HepG2 (cell line): ENCODE data around the gene CPT1B. TPM values are rescaled to one million over a fixed set of nuclear protein-coding genes. Genes with fewer than 3 reads are reported as not detected.
A peak's percentile ranks its signal among the peaks of the same experiment; 100 is the strongest.

Experiments used
- ADNP ChIP-seq: sonication (generic); formaldehyde crosslinking; IDR thresholded peaks from 2 replicates; pipeline ENCODE4 v1.4.0; 2020; ENCODE audit warnings: missing genetic modification reagents
- BRCA1 ChIP-seq: sonication (generic); formaldehyde crosslinking; IDR thresholded peaks from 2 replicates; pipeline ENCODE4 v1.4.0; 2020; ENCODE audit warnings: missing genetic modification reagents
- EP300 ChIP-seq, 3 experiments: sonication (generic) in 1 of 3; formaldehyde crosslinking in 1 of 3; IDR thresholded peaks; 2 replicates each; pipeline versions ENCODE4 v1.5.1 to v1.6.1; 2011 to 2020; ENCODE audit warnings: low read depth in 2 of 3, low read length in 2 of 3, borderline replicate concordance in 1 of 3, improper control_type of control experiment in 1 of 3, mild to moderate bottlenecking in 1 of 3, missing genetic modification reagents in 1 of 3, moderate library complexity in 1 of 3
- IKZF4 ChIP-seq: sonication (generic); formaldehyde crosslinking; IDR thresholded peaks from 2 replicates; pipeline ENCODE4 v1.5.1; 2020; ENCODE audit warnings: borderline replicate concordance, mild to moderate bottlenecking, low read depth, missing genetic modification reagents; ENCODE audit errors: not compliant biosample characterization
- NR2C2 ChIP-seq: sonication (generic); formaldehyde crosslinking; IDR thresholded peaks from 2 replicates; pipeline ENCODE4 v1.4.0; 2020; ENCODE audit warnings: missing genetic modification reagents, mild to moderate bottlenecking, moderate library complexity, borderline replicate concordance
- NRL ChIP-seq: sonication (generic); formaldehyde crosslinking; IDR thresholded peaks from 2 replicates; pipeline ENCODE4 v1.5.0; 2020; ENCODE audit warnings: missing genetic modification reagents, mild to moderate bottlenecking, moderate library complexity, borderline replicate concordance
- RARG ChIP-seq: sonication (generic); formaldehyde crosslinking; IDR thresholded peaks from 2 replicates; pipeline ENCODE4 v1.4.0; 2020; ENCODE audit warnings: low read depth, mild to moderate bottlenecking, missing genetic modification reagents
- TAF1 ChIP-seq: sonication (generic); formaldehyde crosslinking; IDR thresholded peaks from 2 replicates; pipeline ENCODE4 v1.4.0; 2020; ENCODE audit warnings: missing genetic modification reagents
- YY1 ChIP-seq: IDR thresholded peaks from 2 replicates; pipeline ENCODE4 v1.6.1; 2011; ENCODE audit warnings: low read length, low read depth, moderate library complexity, mild to moderate bottlenecking; ENCODE audit not compliant: insufficient read depth, insufficient replicate concordance
- ZNF264 ChIP-seq: sonication (generic); formaldehyde crosslinking; IDR thresholded peaks from 2 replicates; pipeline ENCODE4 v1.4.0; 2020; ENCODE audit warnings: missing genetic modification reagents
- ZNF331 ChIP-seq: sonication (generic); formaldehyde crosslinking; IDR thresholded peaks from 2 replicates; pipeline ENCODE4 v1.4.0; 2020; ENCODE audit warnings: missing genetic modification reagents
- ZNF510 ChIP-seq: sonication (generic); formaldehyde crosslinking; IDR thresholded peaks from 2 replicates; pipeline ENCODE4 v1.4.0; 2020; ENCODE audit warnings: low read depth, mild to moderate bottlenecking, missing genetic modification reagents
- ZNF562 ChIP-seq: sonication (generic); formaldehyde crosslinking; IDR thresholded peaks from 2 replicates; pipeline ENCODE4 v1.8.0; 2022; ENCODE audit warnings: missing genetic modification reagents, borderline replicate concordance
- ZNF572 ChIP-seq: sonication (generic); formaldehyde crosslinking; IDR thresholded peaks from 2 replicates; pipeline ENCODE4 v1.5.1; 2020; ENCODE audit warnings: mild to moderate bottlenecking, missing genetic modification reagents
- ZNF780A ChIP-seq: sonication (generic); formaldehyde crosslinking; IDR thresholded peaks from 2 replicates; pipeline ENCODE4 v1.8.0; 2022; ENCODE audit warnings: mild to moderate bottlenecking, missing genetic modification reagents, moderate library complexity
- polyA plus RNA-seq, 8 experiments: library from polyadenylated mRNA; depleted of rRNA in 3 of 8; stranded (reverse) in 7 of 8; unstranded in 1 of 8; fragments of >200 nt; fragmentation: Illumina TruSeq in 4 of 8; extraction: Trizol in 4 of 8; gene quantifications; 2 replicates each; pipeline versions ENCODE4 v1.2.1 to v1.2.3, GENCODE V29; 2011 to 2016; ENCODE audit warnings: low read depth in 4 of 8, missing spikeins in 1 of 8, mixed read lengths in 1 of 8; ENCODE audit not compliant: insufficient read depth in 1 of 8
- total RNA-seq, 5 experiments: library from RNA; depleted of rRNA; stranded (reverse); fragments of >200 nt; fragmentation: Illumina TruSeq; extraction: Trizol; gene quantifications; 2 replicates each; pipeline ENCODE4 v1.2.3, GENCODE V29; 2016; ENCODE audit warnings: low read depth in 1 of 5
- TF ChIP-seq, protein P1 (sequence below): sonication (generic); formaldehyde crosslinking; IDR thresholded peaks from 2 replicates; pipeline ENCODE4 v1.8.1; 2023; ENCODE audit warnings: mild to moderate bottlenecking, inconsistent platforms, moderate library complexity, missing genetic modification reagents, borderline replicate concordance
- TF ChIP-seq, protein P2 (sequence below): sonication (generic); formaldehyde crosslinking; IDR thresholded peaks from 2 replicates; pipeline ENCODE4 v1.4.0; 2020; ENCODE audit warnings: mild to moderate bottlenecking, missing genetic modification reagents
- TF ChIP-seq, protein P3 (sequence below): IDR thresholded peaks from 2 replicates; pipeline ENCODE4 v1.6.1; 2016; ENCODE audit warnings: low read depth, borderline replicate concordance
- TF ChIP-seq, protein P4 (sequence below): sonication (generic); formaldehyde crosslinking; conservative IDR thresholded peaks from 2 replicates; pipeline ENCODE4 v1.4.0; 2020; ENCODE audit warnings: missing genetic modification reagents
- TF ChIP-seq, protein P5 (sequence below): sonication (generic); formaldehyde crosslinking; IDR thresholded peaks from 2 replicates; pipeline ENCODE4 v1.5.0; 2020; ENCODE audit warnings: mild to moderate bottlenecking, missing genetic modification reagents, moderate library complexity

CPT1B gene
- total and polyA plus RNA-seq, 2 of the 13 experiments (the other 11 are each of a cell fraction or from before 2014, with no cell fraction given), result 9.2 to 19.5 TPM

DNA sequence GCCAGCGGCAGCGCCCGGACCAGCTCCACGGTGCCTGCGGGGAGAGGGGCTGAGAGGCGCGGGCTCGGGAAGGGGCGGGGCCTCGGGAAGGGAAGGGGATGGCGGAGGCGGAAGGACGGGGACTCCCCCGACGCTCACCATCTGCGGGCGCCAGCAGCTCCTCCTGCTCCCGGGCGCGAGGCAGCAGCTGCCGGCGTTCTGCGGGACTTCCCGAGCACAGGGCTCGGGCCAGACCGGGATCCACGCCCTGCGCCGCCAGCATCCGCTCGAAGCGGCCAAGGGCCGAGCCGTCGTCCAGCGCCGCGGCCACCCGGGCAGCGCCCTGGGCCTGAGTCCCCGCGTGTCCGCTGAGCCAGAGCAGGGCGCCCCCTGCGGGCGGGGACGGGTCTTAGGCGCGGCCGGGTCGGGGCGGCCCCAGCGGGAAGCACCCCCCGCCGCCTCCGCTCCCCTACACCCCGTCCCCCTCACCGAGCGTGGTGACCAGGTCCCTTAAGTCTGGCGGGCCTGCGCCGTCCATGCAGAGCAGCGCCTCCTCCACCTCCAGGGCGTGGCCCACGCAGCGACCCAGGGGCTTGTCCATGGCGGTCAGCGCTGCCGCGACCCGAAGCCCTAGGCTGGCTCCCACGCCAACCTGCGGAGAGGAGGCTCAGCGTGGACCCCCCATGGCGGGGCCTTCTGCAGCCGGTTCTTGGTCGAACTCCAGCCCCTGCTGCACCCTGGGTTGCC is 52.0 kb downstream of the CPT1B start (continued):
- TF ChIP-seq, protein P1, sequence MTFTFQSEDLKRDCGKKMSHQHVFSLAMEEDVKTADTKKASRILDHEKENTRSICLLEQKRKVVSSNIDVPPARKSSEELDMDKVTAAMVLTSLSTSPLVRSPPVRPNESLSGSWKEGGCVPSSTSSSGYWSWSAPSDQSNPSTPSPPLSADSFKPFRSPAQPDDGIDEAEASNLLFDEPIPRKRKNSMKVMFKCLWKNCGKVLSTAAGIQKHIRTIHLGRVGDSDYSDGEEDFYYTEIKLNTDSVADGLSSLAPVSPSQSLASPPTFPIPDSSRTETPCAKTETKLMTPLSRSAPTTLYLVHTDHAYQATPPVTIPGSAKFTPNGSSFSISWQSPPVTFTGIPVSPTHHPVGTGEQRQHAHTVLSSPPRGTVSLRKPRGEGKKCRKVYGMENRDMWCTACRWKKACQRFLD (CRISPR knock-in tag), result 0 out of 2 replicates have a peak, but pooled peaks have one; percentile 47
- TF ChIP-seq ZNF780A (CRISPR knock-in tag) (peak; percentile 3; the same call in 1 of the 2 replicates), RARG (peak; percentile 88; the same call in 1 of the 2 replicates), NR2C2 (no peak), IKZF4 (CRISPR knock-in tag) (peak; percentile 21), ZNF510 (peak; percentile 61), ZNF562 (0 out of 2 replicates have a peak, but pooled peaks have one; percentile 53), TAF1 (peak; percentile 37), NRL (CRISPR knock-in tag) (peak; percentile 12; the same call in 1 of the 2 replicates), YY1 (peak; percentile 50), ZNF264 (CRISPR knock-in tag) (0 out of 2 replicates have a peak, but pooled peaks have one; percentile 35), ADNP (CRISPR knock-in tag) (peak; percentile 41; the same call in 1 of the 2 replicates), ZNF572 (0 out of 2 replicates have a peak, but pooled peaks have one; percentile 20), BRCA1 (CRISPR knock-in tag) (no peak), ZNF331 (peak; percentile 53), EP300 (IDR thresholded peaks at IDR 0.05; ENCODE audit: low read depth in 2 of 2, low read length in 2 of 2) (no peak), EP300 (CRISPR knock-in tag; IDR thresholded peaks at IDR 0.05; ENCODE audit: borderline replicate concordance) (no peak)
- TF ChIP-seq, protein P2, sequence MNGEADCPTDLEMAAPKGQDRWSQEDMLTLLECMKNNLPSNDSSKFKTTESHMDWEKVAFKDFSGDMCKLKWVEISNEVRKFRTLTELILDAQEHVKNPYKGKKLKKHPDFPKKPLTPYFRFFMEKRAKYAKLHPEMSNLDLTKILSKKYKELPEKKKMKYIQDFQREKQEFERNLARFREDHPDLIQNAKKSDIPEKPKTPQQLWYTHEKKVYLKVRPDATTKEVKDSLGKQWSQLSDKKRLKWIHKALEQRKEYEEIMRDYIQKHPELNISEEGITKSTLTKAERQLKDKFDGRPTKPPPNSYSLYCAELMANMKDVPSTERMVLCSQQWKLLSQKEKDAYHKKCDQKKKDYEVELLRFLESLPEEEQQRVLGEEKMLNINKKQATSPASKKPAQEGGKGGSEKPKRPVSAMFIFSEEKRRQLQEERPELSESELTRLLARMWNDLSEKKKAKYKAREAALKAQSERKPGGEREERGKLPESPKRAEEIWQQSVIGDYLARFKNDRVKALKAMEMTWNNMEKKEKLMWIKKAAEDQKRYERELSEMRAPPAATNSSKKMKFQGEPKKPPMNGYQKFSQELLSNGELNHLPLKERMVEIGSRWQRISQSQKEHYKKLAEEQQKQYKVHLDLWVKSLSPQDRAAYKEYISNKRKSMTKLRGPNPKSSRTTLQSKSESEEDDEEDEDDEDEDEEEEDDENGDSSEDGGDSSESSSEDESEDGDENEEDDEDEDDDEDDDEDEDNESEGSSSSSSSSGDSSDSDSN (CRISPR knock-in tag), result peak; percentile 22; the same call in 1 of the 2 replicates
- TF ChIP-seq, protein P3, sequence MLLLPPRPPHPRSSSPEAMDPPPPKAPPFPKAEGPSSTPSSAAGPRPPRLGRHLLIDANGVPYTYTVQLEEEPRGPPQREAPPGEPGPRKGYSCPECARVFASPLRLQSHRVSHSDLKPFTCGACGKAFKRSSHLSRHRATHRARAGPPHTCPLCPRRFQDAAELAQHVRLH, result no peak
- TF ChIP-seq, protein P4, sequence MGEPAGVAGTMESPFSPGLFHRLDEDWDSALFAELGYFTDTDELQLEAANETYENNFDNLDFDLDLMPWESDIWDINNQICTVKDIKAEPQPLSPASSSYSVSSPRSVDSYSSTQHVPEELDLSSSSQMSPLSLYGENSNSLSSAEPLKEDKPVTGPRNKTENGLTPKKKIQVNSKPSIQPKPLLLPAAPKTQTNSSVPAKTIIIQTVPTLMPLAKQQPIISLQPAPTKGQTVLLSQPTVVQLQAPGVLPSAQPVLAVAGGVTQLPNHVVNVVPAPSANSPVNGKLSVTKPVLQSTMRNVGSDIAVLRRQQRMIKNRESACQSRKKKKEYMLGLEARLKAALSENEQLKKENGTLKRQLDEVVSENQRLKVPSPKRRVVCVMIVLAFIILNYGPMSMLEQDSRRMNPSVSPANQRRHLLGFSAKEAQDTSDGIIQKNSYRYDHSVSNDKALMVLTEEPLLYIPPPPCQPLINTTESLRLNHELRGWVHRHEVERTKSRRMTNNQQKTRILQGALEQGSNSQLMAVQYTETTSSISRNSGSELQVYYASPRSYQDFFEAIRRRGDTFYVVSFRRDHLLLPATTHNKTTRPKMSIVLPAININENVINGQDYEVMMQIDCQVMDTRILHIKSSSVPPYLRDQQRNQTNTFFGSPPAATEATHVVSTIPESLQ, result no peak
- TF ChIP-seq, protein P5, sequence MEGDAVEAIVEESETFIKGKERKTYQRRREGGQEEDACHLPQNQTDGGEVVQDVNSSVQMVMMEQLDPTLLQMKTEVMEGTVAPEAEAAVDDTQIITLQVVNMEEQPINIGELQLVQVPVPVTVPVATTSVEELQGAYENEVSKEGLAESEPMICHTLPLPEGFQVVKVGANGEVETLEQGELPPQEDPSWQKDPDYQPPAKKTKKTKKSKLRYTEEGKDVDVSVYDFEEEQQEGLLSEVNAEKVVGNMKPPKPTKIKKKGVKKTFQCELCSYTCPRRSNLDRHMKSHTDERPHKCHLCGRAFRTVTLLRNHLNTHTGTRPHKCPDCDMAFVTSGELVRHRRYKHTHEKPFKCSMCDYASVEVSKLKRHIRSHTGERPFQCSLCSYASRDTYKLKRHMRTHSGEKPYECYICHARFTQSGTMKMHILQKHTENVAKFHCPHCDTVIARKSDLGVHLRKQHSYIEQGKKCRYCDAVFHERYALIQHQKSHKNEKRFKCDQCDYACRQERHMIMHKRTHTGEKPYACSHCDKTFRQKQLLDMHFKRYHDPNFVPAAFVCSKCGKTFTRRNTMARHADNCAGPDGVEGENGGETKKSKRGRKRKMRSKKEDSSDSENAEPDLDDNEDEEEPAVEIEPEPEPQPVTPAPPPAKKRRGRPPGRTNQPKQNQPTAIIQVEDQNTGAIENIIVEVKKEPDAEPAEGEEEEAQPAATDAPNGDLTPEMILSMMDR (CRISPR knock-in tag), result peak; percentile 46
